Testis (tissue), 3 donors: ENCODE data around the gene SLC29A1. TPM values are rescaled to one million over a fixed set of nuclear protein-coding genes. Genes with fewer than 3 reads are reported as not detected.

Source experiments
- DNase-seq: peaks from one replicate; pipeline ENCODE4 v3.0.0-alpha.2; 2019
- H3K27ac ChIP-seq, 2 donors: fragments of 200-600 bp; sonication (generic); one replicate each; pipeline ENCODE4 v1.5.1; 2019
- H3K27me3 ChIP-seq: fragments of 200-600 bp; sonication (generic); one replicate; pipeline ENCODE4 v1.5.1; 2019
- H3K36me3 ChIP-seq: fragments of 200-600 bp; sonication (generic); one replicate; pipeline ENCODE4 v1.5.1; 2017; ENCODE audit warnings: low read depth; ENCODE audit errors: missing control alignments
- H3K4me1 ChIP-seq: fragments of 200-600 bp; sonication (generic); one replicate; pipeline ENCODE4 v1.5.1; 2019
- H3K4me3 ChIP-seq, 2 donors: fragments of 200-600 bp; sonication (generic); one replicate each; pipeline ENCODE4 v1.5.1; 2017 to 2019
- H3K9me3 ChIP-seq: fragments of 200-600 bp; sonication (generic); one replicate; pipeline ENCODE4 v1.5.1; 2017
- CTCF ChIP-seq, 3 experiments: fragments of 450-650 bp in 2 of 3; fragments of 200-600 bp in 1 of 3; sonication (generic) in 1 of 3; IDR thresholded peaks; one replicate each; pipeline ENCODE4 v1.5.1; 2016 to 2019; ENCODE audit warnings: antibody characterized with exemption in 3 of 3, mild to moderate bottlenecking in 2 of 3, moderate library complexity in 1 of 3
- POLR2A ChIP-seq: fragments of 450-650 bp; IDR thresholded peaks from one replicate; pipeline ENCODE4 v1.6.1; 2017; ENCODE audit warnings: antibody characterized with exemption, mild to moderate bottlenecking, moderate library complexity
- WGBS, 2 donors: methylation state at CpG; one replicate each; pipeline ENCODE4 v1.1.5; 2018; 5-methylcytosine and 5-hydroxymethylcytosine counted together
- intact Hi-C: fragments of 100-400 bp; cut with DNase I; formaldehyde crosslinking; loops from one replicate; pipeline ENCODE4 v1.15.1; 2023; ENCODE audit warnings: low total_unique reads
- polyA plus RNA-seq: library from polyadenylated mRNA; stranded (reverse); fragments of 350-450 nt; fragmentation: Illumina TruSeq; extraction: RNeasy Lipid Tissue Mini Kit (QIAGEN cat#74804); gene quantifications from one replicate; pipeline ENCODE4 v1.2.3, GENCODE V29; 2014; ENCODE audit warnings: low read depth, low replicate concordance; ENCODE audit not compliant: insufficient read depth
- total RNA-seq, 2 donors: library from RNA; depleted of rRNA; stranded (reverse); fragments of >200 nt; gene quantifications; one replicate each; pipeline ENCODE4 v1.2.3, GENCODE V29; 2016

The SLC29A1 gene
- total and polyA plus RNA-seq, 3 donors from 2014 or later, result 41.2 to 70.0 (median 51.3) TPM

- Histone ChIP-seq H3K4me1 (no peaks in the 10 kb centered on the region), H3K27ac (no peak overlapping the region), H3K4me3 (no peak overlapping the region), H3K36me3 (no peaks in the 10 kb centered on the region), H3K27me3 (no peaks in the 10 kb centered on the region), H3K9me3 (no peaks in the 10 kb centered on the region)
- WGBS, 2 donors, result 66 to 78% methylated on average over 2 of the region's 2 CpGs
- TF ChIP-seq POLR2A (no peak), CTCF (IDR thresholded peaks at IDR 0.05) (no peak)
- DNase-seq, result no peak
- intact Hi-C loops, result no loop called here
Measured at GRCh38 chr6:44188819-44189218, 34.6 kb upstream of the SLC29A1 start.

- H3K27ac ChIP-seq, result no peak overlapping the region
- intact Hi-C loops, result no loop called here
- no peaks in the 10 kb centered on the region for H3K36me3 ChIP-seq
- H3K4me3 ChIP-seq, result no peak overlapping the region
- no peak for DNase-seq
- no peaks in the 10 kb centered on the region for H3K4me1 ChIP-seq
- WGBS, 2 donors, result 80 to 100% methylated on average over 2 of the region's 2 CpGs
- TF ChIP-seq CTCF (IDR thresholded peaks at IDR 0.05), result no peak
- TF ChIP-seq POLR2A, result no peak
- H3K27me3 ChIP-seq, result no peaks in the 10 kb centered on the region
- no peaks in the 10 kb centered on the region for H3K9me3 ChIP-seq
Measured at GRCh38 chr6:44189257-44189656, 34.1 kb upstream of the SLC29A1 start.

- TF ChIP-seq CTCF (IDR thresholded peaks at IDR 0.05) (no peak), POLR2A (no peak)
- Histone ChIP-seq H3K36me3 (no peaks in the 10 kb centered on the region), H3K4me3 (no peak overlapping the region), H3K9me3 (no peaks in the 10 kb centered on the region), H3K27me3 (no peaks in the 10 kb centered on the region), H3K4me1 (no peaks in the 10 kb centered on the region), H3K27ac (no peak overlapping the region)
- no peak for DNase-seq
- intact Hi-C loops, result no loop called here
- 37 to 38% methylated on average over 2 of the region's 2 CpGs for WGBS, 2 donors
Measured at GRCh38 chr6:44190715-44191114, 32.7 kb upstream of the SLC29A1 start.

- intact Hi-C loops, result no loop called here
- no peak for DNase-seq
- 66 to 75% methylated on average over 10 of the region's 10 CpGs for WGBS, 2 donors
- Histone ChIP-seq H3K9me3 (no peaks in the 10 kb centered on the region), H3K4me3 (no peak overlapping the region), H3K27me3 (no peaks in the 10 kb centered on the region), H3K36me3 (no peaks in the 10 kb centered on the region), H3K27ac (no peak overlapping the region), H3K4me1 (no peaks in the 10 kb centered on the region)
- TF ChIP-seq CTCF (IDR thresholded peaks at IDR 0.05) (no peak), POLR2A (no peak)
Measured at GRCh38 chr6:44192428-44193041, 30.9 kb upstream of the SLC29A1 start.

GRCh38 chr6:44193307-44193910 lies 30.0 kb upstream of the SLC29A1 start:
- TF ChIP-seq CTCF (IDR thresholded peaks at IDR 0.05), result no peak
- TF ChIP-seq POLR2A, result no peak
- no peak overlapping the region for H3K4me3 ChIP-seq
- H3K36me3 ChIP-seq, result no peaks in the 10 kb centered on the region
- no peak for DNase-seq
- H3K9me3 ChIP-seq, result no peaks in the 10 kb centered on the region
- intact Hi-C loops, result no loop called here
- WGBS, 2 donors, result 88 to 90% methylated on average over 8 of the region's 8 CpGs
- H3K27ac ChIP-seq, result no peak overlapping the region
- H3K4me1 ChIP-seq, result no peaks in the 10 kb centered on the region
- no peaks in the 10 kb centered on the region for H3K27me3 ChIP-seq
